ENCODE measurements around the gene EDAR. TPM values are rescaled to one million over a fixed set of nuclear protein-coding genes. Genes with fewer than 3 reads are reported as not detected.

Gene EDAR
- polyA plus RNA-seq, 1 donor (not counting 4 experiments of a cell fraction or from before 2014, with no cell fraction given) = 0.21 TPM

DNA sequence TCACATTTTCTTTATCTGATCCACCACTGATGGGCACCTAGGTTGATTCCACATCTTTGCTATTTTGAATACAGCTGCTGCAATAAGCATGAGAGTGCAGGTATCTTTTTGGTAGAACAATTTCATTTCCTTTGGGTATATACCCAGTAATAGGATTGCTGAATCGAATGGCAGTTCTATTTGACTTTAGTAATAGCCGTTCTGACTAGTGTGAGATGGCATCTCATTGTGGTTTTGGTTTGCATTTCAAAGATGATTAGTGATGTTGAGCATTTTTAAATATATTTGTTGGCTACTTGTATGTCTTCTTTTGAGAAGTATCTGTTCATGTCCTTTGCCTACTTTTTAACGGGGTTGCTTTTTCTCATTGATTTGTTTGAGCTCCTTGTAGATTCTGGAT, 130.1 kb downstream of the EDAR start:
- FAIRE-seq (no peak), DNase-seq (ENCODE audit: low read depth, low spot score) (no peak)
- H3K4me1 ChIP-seq (ENCODE audit: control insufficient read depth, extremely low read depth, insufficient read depth, low read length) = no peaks in the 10 kb centered on the region
- H3K79me2 ChIP-seq (ENCODE audit: control insufficient read depth, insufficient read depth, low read length) = no peaks in the 10 kb centered on the region
- H3K9ac ChIP-seq (ENCODE audit: control insufficient read depth, extremely low read depth, insufficient read depth, low read length) = no peak overlapping the region
- H3K4me3 ChIP-seq (ENCODE audit: control insufficient read depth in 2 of 3, extremely low read depth in 1 of 3, insufficient read depth in 2 of 3, low read depth in 1 of 3, low read length in 3 of 3) = no peak overlapping the region
- no peak overlapping the region for H3K27ac ChIP-seq (ENCODE audit: control insufficient read depth, insufficient read depth, low read length)
- dilution Hi-C loops (cut with MboI; ENCODE audit: extremely low pct_ligation_motif_present, low sequenced_read_pairs) = no loop called here
- no peaks in the 10 kb centered on the region for H3K9me3 ChIP-seq (ENCODE audit: control insufficient read depth, low read depth, low read length)
- H3K9me1 ChIP-seq (ENCODE audit: control insufficient read depth, extremely low read depth, insufficient read depth, low read length) = no peaks in the 10 kb centered on the region
- H3K27me3 ChIP-seq (ENCODE audit: control insufficient read depth, extremely low read depth, insufficient read depth, low read length) = no peaks in the 10 kb centered on the region
- no peaks in the 10 kb centered on the region for H3K36me3 ChIP-seq (ENCODE audit: control insufficient read depth in 2 of 2, extremely low read depth in 1 of 2, insufficient read depth in 2 of 2, low read length in 2 of 2)
- no peak overlapping the region for H2AFZ ChIP-seq (ENCODE audit: control insufficient read depth, low read length)
- no peak overlapping the region for H3K4me2 ChIP-seq (ENCODE audit: control insufficient read depth, extremely low read depth, insufficient read depth, low read depth, low read length)
- no peaks in the 10 kb centered on the region for H4K20me1 ChIP-seq (ENCODE audit: control insufficient read depth, extremely low read depth, insufficient read depth, low read length)
- TF ChIP-seq EZH2 (IDR thresholded peaks at IDR 0.05; ENCODE audit: low read length) = no peak
- TF ChIP-seq, protein P1, sequence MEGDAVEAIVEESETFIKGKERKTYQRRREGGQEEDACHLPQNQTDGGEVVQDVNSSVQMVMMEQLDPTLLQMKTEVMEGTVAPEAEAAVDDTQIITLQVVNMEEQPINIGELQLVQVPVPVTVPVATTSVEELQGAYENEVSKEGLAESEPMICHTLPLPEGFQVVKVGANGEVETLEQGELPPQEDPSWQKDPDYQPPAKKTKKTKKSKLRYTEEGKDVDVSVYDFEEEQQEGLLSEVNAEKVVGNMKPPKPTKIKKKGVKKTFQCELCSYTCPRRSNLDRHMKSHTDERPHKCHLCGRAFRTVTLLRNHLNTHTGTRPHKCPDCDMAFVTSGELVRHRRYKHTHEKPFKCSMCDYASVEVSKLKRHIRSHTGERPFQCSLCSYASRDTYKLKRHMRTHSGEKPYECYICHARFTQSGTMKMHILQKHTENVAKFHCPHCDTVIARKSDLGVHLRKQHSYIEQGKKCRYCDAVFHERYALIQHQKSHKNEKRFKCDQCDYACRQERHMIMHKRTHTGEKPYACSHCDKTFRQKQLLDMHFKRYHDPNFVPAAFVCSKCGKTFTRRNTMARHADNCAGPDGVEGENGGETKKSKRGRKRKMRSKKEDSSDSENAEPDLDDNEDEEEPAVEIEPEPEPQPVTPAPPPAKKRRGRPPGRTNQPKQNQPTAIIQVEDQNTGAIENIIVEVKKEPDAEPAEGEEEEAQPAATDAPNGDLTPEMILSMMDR (optimal IDR thresholded peaks at IDR 0.05 in 1 of 3, IDR thresholded peaks at IDR 0.05 in 1 of 3, conservative IDR thresholded peaks at IDR 0.05 in 1 of 3; ENCODE audit: extremely low read depth in 1 of 3, insufficient read depth in 2 of 3, low read length in 3 of 3) = no peak

DNA sequence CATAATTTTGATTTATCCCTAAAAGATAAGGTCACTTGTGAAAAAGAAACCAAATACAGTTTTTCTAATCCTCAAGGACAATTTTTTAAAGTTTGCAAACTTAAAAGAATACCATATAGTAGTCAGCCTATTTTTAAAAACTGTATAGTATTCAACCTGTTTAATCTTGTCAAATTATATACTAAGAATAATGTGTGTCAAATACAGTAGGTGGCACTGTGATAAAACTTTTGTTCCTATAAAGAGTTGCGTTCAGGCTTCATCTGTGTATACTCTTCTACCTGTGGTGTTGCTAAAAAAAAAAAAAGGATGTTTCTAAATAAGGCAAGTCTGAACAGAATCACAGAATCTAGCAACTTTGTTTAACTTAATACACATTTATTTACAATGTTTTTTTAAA, 133.8 kb downstream of the EDAR start:
- Histone ChIP-seq H2AFZ (ENCODE audit: control insufficient read depth, low read length) (no peak overlapping the region), H3K27me3 (ENCODE audit: control insufficient read depth, extremely low read depth, insufficient read depth, low read length) (no peaks in the 10 kb centered on the region), H3K9ac (ENCODE audit: control insufficient read depth, extremely low read depth, insufficient read depth, low read length) (no peak overlapping the region), H3K36me3 (ENCODE audit: control insufficient read depth in 2 of 2, extremely low read depth in 1 of 2, insufficient read depth in 2 of 2, low read length in 2 of 2) (peaks cover 2% of the 10 kb centered on the region in 2 experiments), H3K9me1 (ENCODE audit: control insufficient read depth, extremely low read depth, insufficient read depth, low read length) (no peaks in the 10 kb centered on the region), H4K20me1 (ENCODE audit: control insufficient read depth, extremely low read depth, insufficient read depth, low read length) (no peaks in the 10 kb centered on the region), H3K4me2 (ENCODE audit: control insufficient read depth, extremely low read depth, insufficient read depth, low read depth, low read length) (no peak overlapping the region), H3K9me3 (ENCODE audit: control insufficient read depth, low read depth, low read length) (no peaks in the 10 kb centered on the region), H3K79me2 (ENCODE audit: control insufficient read depth, insufficient read depth, low read length) (no peaks in the 10 kb centered on the region), H3K4me1 (ENCODE audit: control insufficient read depth, extremely low read depth, insufficient read depth, low read length) (no peaks in the 10 kb centered on the region), H3K4me3 (ENCODE audit: control insufficient read depth in 2 of 3, extremely low read depth in 1 of 3, insufficient read depth in 2 of 3, low read depth in 1 of 3, low read length in 3 of 3) (no peak overlapping the region), H3K27ac (ENCODE audit: control insufficient read depth, insufficient read depth, low read length) (no peak overlapping the region)
- FAIRE-seq (peak; percentile 52), DNase-seq (ENCODE audit: low read depth, low spot score) (no peak)
- dilution Hi-C loops (cut with MboI; ENCODE audit: extremely low pct_ligation_motif_present, low sequenced_read_pairs) = no loop called here
- no peak for TF ChIP-seq EZH2 (IDR thresholded peaks at IDR 0.05; ENCODE audit: low read length)
- TF ChIP-seq, protein P1 (optimal IDR thresholded peaks at IDR 0.05 in 1 of 3, IDR thresholded peaks at IDR 0.05 in 1 of 3, conservative IDR thresholded peaks at IDR 0.05 in 1 of 3; ENCODE audit: extremely low read depth in 1 of 3, insufficient read depth in 2 of 3, low read length in 3 of 3) = peak in 2 of 3 experiments; percentile 7 to 20
